Measurements from ENCODE around the gene ENPP1. TPM values are rescaled to one million over a fixed set of nuclear protein-coding genes. Genes with fewer than 3 reads are reported as not detected.

ENPP1 gene
- total and polyA plus RNA-seq, 8 donors = 1.6 to 2.5 (median 2.0) TPM

DNA sequence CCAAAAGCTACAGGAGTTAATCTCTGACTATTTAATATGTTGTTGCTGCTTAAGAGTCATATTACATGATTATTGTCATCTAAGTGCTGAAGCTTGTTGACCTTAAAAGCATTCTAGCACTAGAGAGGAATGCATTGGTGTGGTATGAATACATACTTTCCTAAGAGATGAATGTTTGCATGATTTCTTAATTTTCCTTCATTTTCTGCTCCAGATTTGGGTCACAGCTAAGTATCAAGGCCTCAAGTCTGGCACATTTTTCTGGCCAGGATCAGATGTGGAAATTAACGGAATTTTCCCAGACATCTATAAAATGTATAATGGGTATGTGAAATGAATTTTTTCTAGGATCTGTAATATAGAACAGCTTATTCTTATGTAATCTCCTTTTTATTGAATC lies 53.6 kb downstream of the ENPP1 start:
- ATAC-seq = no peak
- Histone ChIP-seq H3K4me1 (no peaks in the 10 kb centered on the region), H3K27ac (no peak overlapping the region), H3K27me3 (no peaks in the 10 kb centered on the region), H3K4me3 (no peak overlapping the region), H3K9me3 (no peaks in the 10 kb centered on the region), H3K36me3 (no peaks in the 10 kb centered on the region)
- TF ChIP-seq, protein P1, sequence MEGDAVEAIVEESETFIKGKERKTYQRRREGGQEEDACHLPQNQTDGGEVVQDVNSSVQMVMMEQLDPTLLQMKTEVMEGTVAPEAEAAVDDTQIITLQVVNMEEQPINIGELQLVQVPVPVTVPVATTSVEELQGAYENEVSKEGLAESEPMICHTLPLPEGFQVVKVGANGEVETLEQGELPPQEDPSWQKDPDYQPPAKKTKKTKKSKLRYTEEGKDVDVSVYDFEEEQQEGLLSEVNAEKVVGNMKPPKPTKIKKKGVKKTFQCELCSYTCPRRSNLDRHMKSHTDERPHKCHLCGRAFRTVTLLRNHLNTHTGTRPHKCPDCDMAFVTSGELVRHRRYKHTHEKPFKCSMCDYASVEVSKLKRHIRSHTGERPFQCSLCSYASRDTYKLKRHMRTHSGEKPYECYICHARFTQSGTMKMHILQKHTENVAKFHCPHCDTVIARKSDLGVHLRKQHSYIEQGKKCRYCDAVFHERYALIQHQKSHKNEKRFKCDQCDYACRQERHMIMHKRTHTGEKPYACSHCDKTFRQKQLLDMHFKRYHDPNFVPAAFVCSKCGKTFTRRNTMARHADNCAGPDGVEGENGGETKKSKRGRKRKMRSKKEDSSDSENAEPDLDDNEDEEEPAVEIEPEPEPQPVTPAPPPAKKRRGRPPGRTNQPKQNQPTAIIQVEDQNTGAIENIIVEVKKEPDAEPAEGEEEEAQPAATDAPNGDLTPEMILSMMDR (IDR thresholded peaks at IDR 0.05) = no peak
- no peak for DNase-seq
- intact Hi-C loops (cut with DNase I) = no loop called here

DNA sequence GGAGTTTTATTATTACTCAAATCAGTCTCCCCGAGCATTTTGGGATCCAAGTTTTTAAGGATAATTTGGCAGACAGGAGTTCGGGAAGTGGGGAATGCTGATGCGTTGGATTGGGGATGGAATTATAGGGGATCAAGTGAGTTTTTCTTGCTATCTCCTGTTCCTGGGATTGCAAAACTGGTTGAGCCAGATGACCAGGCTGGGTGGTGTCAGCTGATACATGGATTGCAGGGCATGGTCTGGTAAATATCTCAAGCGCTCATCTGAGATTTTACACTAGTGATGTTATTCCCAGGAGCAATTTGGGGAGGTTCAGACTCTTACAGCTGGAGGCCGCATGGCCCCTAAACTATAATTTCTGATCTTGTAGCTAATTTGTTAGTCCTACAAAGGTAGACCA lies 54.7 kb downstream of the ENPP1 start:
- Histone ChIP-seq H3K27me3 (no peaks in the 10 kb centered on the region), H3K36me3 (no peaks in the 10 kb centered on the region), H3K4me3 (no peak overlapping the region), H3K27ac (no peak overlapping the region), H3K4me1 (no peaks in the 10 kb centered on the region), H3K9me3 (no peaks in the 10 kb centered on the region)
- ATAC-seq (no peak), DNase-seq (no peak)
- TF ChIP-seq, protein P1 (IDR thresholded peaks at IDR 0.05) = no peak
- intact Hi-C loops (cut with DNase I) = no loop called here

DNA sequence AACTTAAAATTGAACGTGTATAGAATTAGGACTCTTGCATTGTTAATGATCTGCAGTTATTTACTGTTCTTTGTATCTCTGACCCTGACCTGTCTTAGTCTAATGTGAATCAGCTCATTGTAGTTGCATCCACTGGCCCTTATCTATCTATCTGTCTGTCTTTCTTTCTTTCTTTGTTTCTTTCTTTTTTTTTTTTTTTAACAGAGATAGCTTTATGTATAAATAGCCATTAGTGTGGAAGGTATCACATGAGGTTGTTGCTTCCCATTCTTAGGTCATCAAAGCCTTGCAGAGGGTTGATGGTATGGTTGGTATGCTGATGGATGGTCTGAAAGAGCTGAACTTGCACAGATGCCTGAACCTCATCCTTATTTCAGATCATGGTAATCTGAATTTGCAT lies 59.9 kb downstream of the ENPP1 start:
- DNase-seq (no peak), ATAC-seq (no peak)
- Histone ChIP-seq H3K27ac (no peak overlapping the region), H3K9me3 (no peaks in the 10 kb centered on the region), H3K36me3 (no peaks in the 10 kb centered on the region), H3K4me3 (no peak overlapping the region), H3K27me3 (no peaks in the 10 kb centered on the region), H3K4me1 (no peaks in the 10 kb centered on the region)
- intact Hi-C loops (cut with DNase I) = no loop called here
- TF ChIP-seq, protein P1 (IDR thresholded peaks at IDR 0.05) = no peak

DNA sequence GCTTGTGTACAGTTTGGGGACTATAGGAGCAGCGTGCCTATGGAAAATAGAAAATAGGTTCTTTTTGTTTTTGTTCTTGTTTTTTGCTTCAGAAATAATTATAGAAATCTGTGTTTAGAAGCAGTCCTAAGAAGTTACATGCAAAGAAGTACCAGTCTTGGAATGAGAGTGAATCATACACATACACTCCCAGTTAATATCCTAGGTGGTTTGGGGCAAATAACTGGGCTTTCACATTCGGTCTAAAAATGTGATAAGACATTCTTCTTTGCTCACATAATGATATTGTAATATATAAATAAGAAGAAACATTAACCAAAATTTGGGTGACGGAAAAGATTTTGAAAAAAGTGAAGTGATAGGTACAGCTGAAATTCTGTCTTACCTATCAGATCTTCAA lies 61.0 kb downstream of the ENPP1 start:
- no peak overlapping the region for H3K27ac ChIP-seq
- no peak overlapping the region for H3K4me3 ChIP-seq
- no peaks in the 10 kb centered on the region for H3K4me1 ChIP-seq
- H3K27me3 ChIP-seq = no peaks in the 10 kb centered on the region
- TF ChIP-seq, protein P1 (IDR thresholded peaks at IDR 0.05) = no peak
- DNase-seq (no peak), ATAC-seq (no peak)
- intact Hi-C loops (cut with DNase I) = no loop called here
- H3K36me3 ChIP-seq = no peaks in the 10 kb centered on the region
- no peaks in the 10 kb centered on the region for H3K9me3 ChIP-seq

DNA sequence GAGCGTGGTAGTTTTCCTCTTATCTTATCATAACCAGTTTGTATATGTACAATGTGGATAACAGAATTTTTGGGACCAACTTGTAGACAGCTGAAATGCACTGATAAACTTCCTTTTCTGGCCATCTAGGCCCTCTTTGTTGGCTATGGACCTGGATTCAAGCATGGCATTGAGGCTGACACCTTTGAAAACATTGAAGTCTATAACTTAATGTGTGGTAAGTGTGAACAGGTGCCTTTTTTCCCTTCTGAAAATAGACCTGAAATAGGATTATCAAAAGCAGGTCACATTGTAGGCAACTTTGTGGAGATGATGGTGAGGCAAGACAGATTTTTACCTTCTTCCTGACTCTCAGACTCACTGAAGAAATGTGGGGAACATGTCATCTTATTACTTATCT lies 67.8 kb downstream of the ENPP1 start:
- no peak for DNase-seq
- H3K4me1 ChIP-seq = no peaks in the 10 kb centered on the region
- TF ChIP-seq, protein P1 (IDR thresholded peaks at IDR 0.05) = no peak
- no peak for ATAC-seq
- intact Hi-C loops (cut with DNase I) = no loop called here
- no peak overlapping the region for H3K27ac ChIP-seq
- no peaks in the 10 kb centered on the region for H3K27me3 ChIP-seq
- H3K9me3 ChIP-seq = no peaks in the 10 kb centered on the region
- H3K4me3 ChIP-seq = no peak overlapping the region
- no peaks in the 10 kb centered on the region for H3K36me3 ChIP-seq
